Endodermal cell (in vitro differentiated cells): ENCODE data around the gene LTBP1. TPM values are rescaled to one million over a fixed set of nuclear protein-coding genes. Genes with fewer than 3 reads are reported as not detected.

Experiments
- DNase-seq: peaks from one replicate; pipeline ENCODE4 v3.0.0-alpha.2; 2017
- H3K27ac ChIP-seq: 2 replicates; pipeline ENCODE4 v1.5.1; 2013; ENCODE audit warnings: mild to moderate bottlenecking, low read depth, low read length, moderate library complexity
- H3K27me3 ChIP-seq: 2 replicates; pipeline ENCODE4 v1.6.1; 2013; ENCODE audit warnings: mild to moderate bottlenecking, low read length, moderate library complexity; ENCODE audit not compliant: insufficient read depth, control insufficient read depth, poor library complexity, severe bottlenecking
- H3K36me3 ChIP-seq: 2 replicates; pipeline ENCODE4 v1.7.0; 2013; ENCODE audit warnings: mild to moderate bottlenecking, low read length, moderate library complexity; ENCODE audit not compliant: control insufficient read depth, insufficient read depth
- H3K4me1 ChIP-seq: one replicate; pipeline ENCODE4 v1.7.0; 2013; ENCODE audit warnings: low read length; ENCODE audit not compliant: control insufficient read depth, insufficient read depth
- H3K4me3 ChIP-seq: 2 replicates; pipeline ENCODE4 v1.5.1; 2013; ENCODE audit warnings: mild to moderate bottlenecking, low read length, moderate library complexity
- H3K9ac ChIP-seq: 2 replicates; pipeline ENCODE4 v1.6.1; 2013; ENCODE audit warnings: mild to moderate bottlenecking, low read length, moderate library complexity; ENCODE audit not compliant: poor library complexity, severe bottlenecking; ENCODE audit errors: extremely low read depth
- H3K9me3 ChIP-seq: 2 replicates; pipeline ENCODE4 v1.6.1; 2013; ENCODE audit warnings: mild to moderate bottlenecking, low read length, moderate library complexity; ENCODE audit not compliant: control insufficient read depth
- H3K27ac Mint-ChIP-seq: 2 replicates; pipeline ENCODE4 v1.8.0; 2020; ENCODE audit warnings: mixed read lengths
- H3K27me3 Mint-ChIP-seq: 2 replicates; pipeline ENCODE4 v1.8.0; 2021; ENCODE audit warnings: mild to moderate bottlenecking, mixed read lengths; ENCODE audit not compliant: insufficient read depth
- H3K36me3 Mint-ChIP-seq: 2 replicates; pipeline ENCODE4 v1.8.0; 2020; ENCODE audit warnings: low read depth, mixed read lengths
- H3K4me1 Mint-ChIP-seq: 2 replicates; pipeline ENCODE4 v1.8.0; 2020; ENCODE audit warnings: mixed read lengths
- H3K4me3 Mint-ChIP-seq: 2 replicates; pipeline ENCODE4 v1.8.0; 2020; ENCODE audit warnings: mild to moderate bottlenecking, moderate library complexity, mixed read lengths
- H3K9me3 Mint-ChIP-seq: 2 replicates; pipeline ENCODE4 v1.8.0; 2020; ENCODE audit warnings: mild to moderate bottlenecking, mixed read lengths
- WGBS, 2 experiments: methylation state at CpG; one replicate each; pipeline versions ENCODE4 v1.1.5 to v1.1.7; 2013; ENCODE audit warnings: missing lambda C conversion rate in 2 of 2, mixed read lengths in 1 of 2; ENCODE audit not compliant: insufficient coverage in 1 of 2, insufficient read length in 1 of 2; 5-methylcytosine and 5-hydroxymethylcytosine counted together
- total RNA-seq, 2 donors: library from RNA; stranded (reverse); fragmentation: NEBNext Ultra II Directional in 1 of 2; extraction: Animal tissue kit (Norgen Biotek cat#: 25700) in 1 of 2; gene quantifications; 2 replicates in 1 of 2; 3 replicates in 1 of 2; pipeline ENCODE4 v1.2.1, GENCODE V29; 2021
- TF ChIP-seq, protein P1 (sequence below): fragments of 200-600 bp; sonication (generic); conservative IDR thresholded peaks from 2 replicates; pipeline ENCODE4 v1.5.0; 2021; ENCODE audit warnings: antibody characterized with exemption, mild to moderate bottlenecking

Gene LTBP1
- total RNA-seq, 2 donors from 2014 or later, result 43.2 to 43.4 TPM

GRCh38 chr2:33225350-33225749, 278.6 kb downstream of the LTBP1 start:
- Mint-ChIP-seq H3K36me3 (peaks cover 8% of the 10 kb centered on the region), H3K4me3 (no peak overlapping the region), H3K27ac (no peak overlapping the region), H3K27me3 (no peaks in the 10 kb centered on the region), H3K9me3 (no peaks in the 10 kb centered on the region), H3K4me1 (peaks cover 4% of the 10 kb centered on the region)
- no peak overlapping the region for H3K9ac ChIP-seq
- DNase-seq, result no peak
- 92 to 100% methylated on average over 1 to 2 of the region's 2 CpGs for WGBS, 2 experiments
- no peaks in the 10 kb centered on the region for H3K4me1 ChIP-seq
- no peak overlapping the region for H3K27ac ChIP-seq
- H3K36me3 ChIP-seq, result no peaks in the 10 kb centered on the region
- TF ChIP-seq, protein P1, sequence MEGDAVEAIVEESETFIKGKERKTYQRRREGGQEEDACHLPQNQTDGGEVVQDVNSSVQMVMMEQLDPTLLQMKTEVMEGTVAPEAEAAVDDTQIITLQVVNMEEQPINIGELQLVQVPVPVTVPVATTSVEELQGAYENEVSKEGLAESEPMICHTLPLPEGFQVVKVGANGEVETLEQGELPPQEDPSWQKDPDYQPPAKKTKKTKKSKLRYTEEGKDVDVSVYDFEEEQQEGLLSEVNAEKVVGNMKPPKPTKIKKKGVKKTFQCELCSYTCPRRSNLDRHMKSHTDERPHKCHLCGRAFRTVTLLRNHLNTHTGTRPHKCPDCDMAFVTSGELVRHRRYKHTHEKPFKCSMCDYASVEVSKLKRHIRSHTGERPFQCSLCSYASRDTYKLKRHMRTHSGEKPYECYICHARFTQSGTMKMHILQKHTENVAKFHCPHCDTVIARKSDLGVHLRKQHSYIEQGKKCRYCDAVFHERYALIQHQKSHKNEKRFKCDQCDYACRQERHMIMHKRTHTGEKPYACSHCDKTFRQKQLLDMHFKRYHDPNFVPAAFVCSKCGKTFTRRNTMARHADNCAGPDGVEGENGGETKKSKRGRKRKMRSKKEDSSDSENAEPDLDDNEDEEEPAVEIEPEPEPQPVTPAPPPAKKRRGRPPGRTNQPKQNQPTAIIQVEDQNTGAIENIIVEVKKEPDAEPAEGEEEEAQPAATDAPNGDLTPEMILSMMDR, result no peak
- H3K27me3 ChIP-seq, result no peaks in the 10 kb centered on the region
- H3K9me3 ChIP-seq, result no peaks in the 10 kb centered on the region
- no peak overlapping the region for H3K4me3 ChIP-seq

- H3K4me3 ChIP-seq, result no peak overlapping the region
- Mint-ChIP-seq H3K9me3 (no peaks in the 10 kb centered on the region), H3K4me3 (no peak overlapping the region), H3K27me3 (no peaks in the 10 kb centered on the region), H3K27ac (no peak overlapping the region), H3K4me1 (no peaks in the 10 kb centered on the region), H3K36me3 (peaks cover 8% of the 10 kb centered on the region)
- TF ChIP-seq, protein P1, result no peak
- H3K9ac ChIP-seq, result no peak overlapping the region
- no peak for DNase-seq
- WGBS, 2 experiments, result 88 to 97% methylated on average over 3 to 4 of the region's 4 CpGs
- H3K27ac ChIP-seq, result no peak overlapping the region
- H3K9me3 ChIP-seq, result no peaks in the 10 kb centered on the region
- H3K4me1 ChIP-seq, result no peaks in the 10 kb centered on the region
- no peaks in the 10 kb centered on the region for H3K36me3 ChIP-seq
- H3K27me3 ChIP-seq, result no peaks in the 10 kb centered on the region
Measured at GRCh38 chr2:33226546-33226945, 279.8 kb downstream of the LTBP1 start.

GRCh38 chr2:33229646-33230045, 282.9 kb downstream of the LTBP1 start:
- Mint-ChIP-seq H3K36me3 (peaks cover 10% of the 10 kb centered on the region), H3K4me1 (no peaks in the 10 kb centered on the region), H3K4me3 (no peak overlapping the region), H3K27me3 (no peaks in the 10 kb centered on the region), H3K9me3 (no peaks in the 10 kb centered on the region), H3K27ac (no peak overlapping the region)
- Histone ChIP-seq H3K27me3 (no peaks in the 10 kb centered on the region), H3K4me3 (no peak overlapping the region), H3K9me3 (no peaks in the 10 kb centered on the region), H3K9ac (no peak overlapping the region), H3K36me3 (no peaks in the 10 kb centered on the region), H3K27ac (no peak overlapping the region), H3K4me1 (no peaks in the 10 kb centered on the region)
- no peak for DNase-seq
- TF ChIP-seq, protein P1, result no peak
- WGBS, 2 experiments, result 87 to 100% methylated on average over 3 to 4 of the region's 4 CpGs
